GM15510 (cell line): ENCODE measurements around the gene RNASE13.

Source experiments
- POLR2A ChIP-seq: IDR thresholded peaks from 3 replicates; pipeline ENCODE4 v1.6.1; 2011; ENCODE audit warnings: borderline replicate concordance; ENCODE audit not compliant: insufficient read length; ENCODE audit errors: extremely low read depth

The RNASE13 gene

DNA sequence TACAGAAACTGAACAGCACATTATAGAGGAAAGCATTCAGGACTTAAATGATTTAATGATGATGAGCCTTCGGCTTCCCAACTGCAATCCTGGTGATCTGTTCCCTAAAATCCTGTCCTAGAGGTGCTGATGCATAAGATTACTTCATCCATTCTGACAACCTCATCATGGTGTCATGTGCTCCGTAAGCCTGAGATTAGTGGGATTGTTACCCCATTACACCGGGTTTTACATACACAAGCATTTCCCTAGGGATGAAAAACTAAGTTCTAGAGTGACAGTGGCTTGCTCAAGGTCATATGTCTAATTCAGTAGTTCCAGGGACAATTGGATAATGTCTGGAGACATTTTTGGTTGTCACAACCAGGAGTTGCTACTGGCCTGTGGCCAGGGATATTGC, 2.5 kb upstream of the RNASE13 start:
- TF ChIP-seq POLR2A, result no peak

DNA sequence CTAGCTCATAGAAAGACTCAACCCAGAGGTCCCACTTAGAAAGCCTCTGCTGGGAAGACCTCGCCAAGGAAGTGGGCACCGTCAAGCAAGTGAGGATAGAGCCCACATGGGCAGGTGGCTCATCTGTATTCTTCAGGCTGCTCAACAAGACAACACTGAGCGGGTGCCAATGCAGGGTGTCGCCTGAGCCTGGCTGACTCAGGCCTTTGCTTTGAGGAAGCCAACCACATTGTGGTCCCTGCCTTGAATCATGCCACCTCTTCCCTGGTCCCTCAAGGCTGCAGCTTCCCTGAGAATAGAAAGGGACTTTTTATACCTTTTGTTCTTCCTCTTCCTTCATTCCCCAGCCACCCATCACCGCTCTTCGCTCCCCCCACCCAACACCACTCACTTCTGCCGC, 2.1 kb upstream of the RNASE13 start:
- no peak for TF ChIP-seq POLR2A

DNA sequence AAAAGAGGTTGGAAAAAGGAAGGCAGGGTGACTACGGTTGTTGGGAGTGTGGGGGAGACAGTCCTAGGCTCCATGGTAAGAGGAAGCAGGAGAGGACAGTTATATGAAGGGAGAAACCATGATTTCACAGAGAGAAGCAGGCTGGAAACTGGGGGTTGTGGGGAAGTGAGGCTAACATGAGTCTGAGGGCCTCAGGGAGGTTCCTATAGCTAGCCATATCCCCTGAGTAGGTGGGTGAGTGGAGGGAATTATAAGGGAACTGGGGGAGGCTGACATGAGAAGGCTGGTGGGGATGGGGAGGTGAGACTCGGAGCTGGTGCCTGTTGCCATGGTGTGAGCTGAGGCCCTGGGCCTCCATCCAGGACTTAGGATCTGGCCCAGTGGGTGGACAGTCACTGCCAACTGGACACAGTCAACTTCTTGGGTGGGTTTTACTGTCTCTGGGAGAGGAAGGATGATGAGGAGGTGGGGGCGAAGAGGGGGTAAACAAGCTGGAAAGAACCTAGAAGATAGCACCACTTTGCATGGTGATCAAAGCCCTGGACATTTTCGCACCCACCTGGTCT, 1.4 kb downstream of the RNASE13 start:
- TF ChIP-seq POLR2A, result no peak

DNA sequence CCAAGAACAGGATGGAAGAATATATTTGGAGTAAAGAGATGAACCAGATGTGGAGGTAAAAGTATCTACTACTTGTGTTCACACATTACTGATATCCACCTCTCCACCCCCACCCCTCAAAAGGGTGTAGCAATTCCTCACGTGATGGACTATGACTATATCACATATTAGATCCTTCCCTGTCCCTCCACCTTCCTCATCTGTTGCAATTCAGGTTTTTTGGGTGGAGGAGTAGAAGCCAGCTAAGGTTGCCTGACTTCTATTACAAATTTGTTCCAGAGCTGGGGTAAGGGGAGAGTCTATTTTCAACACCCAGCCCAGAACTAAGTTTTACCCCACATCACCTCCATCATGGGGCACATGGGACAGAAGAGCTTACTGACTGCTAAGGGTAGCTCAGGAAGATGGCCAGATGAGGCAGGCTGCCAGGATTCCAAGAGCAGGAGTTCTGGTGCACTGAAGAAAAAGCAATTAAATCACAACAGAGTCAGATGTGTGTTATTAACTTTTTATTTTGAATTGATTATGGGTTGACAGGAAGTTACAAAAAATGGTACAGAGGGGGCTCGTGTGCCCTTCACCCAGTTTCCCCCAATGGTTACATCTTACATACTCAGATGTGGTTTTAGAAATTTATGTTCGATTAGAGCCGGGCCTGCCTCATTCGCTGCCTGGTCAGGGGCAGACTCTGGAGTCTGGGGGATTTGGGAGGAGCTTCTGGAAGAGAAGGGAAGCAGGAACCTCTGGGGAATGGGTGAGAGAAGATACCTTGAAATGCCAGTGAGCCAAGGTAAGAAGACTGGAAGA, 2.1 kb downstream of the RNASE13 start:
- no peak for TF ChIP-seq POLR2A

DNA sequence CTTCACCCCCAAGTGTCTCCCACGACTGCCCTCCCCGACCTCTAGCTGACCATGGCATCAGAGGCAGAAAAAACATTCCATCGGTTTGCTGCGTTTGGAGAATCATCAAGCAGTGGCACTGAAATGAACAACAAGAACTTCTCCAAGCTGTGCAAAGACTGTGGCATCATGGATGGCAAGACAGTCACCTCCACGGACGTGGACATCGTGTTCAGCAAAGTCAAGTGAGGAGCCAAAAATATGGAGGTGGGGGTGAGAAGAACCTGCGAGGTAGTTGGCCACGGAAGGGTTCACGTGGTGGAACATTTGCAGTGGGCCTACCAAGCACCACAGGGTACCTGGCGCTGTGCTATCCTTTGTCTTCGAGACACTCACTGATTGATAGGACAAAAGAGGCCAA, 4.1 kb downstream of the RNASE13 start:
- TF ChIP-seq POLR2A, result no peak

DNA sequence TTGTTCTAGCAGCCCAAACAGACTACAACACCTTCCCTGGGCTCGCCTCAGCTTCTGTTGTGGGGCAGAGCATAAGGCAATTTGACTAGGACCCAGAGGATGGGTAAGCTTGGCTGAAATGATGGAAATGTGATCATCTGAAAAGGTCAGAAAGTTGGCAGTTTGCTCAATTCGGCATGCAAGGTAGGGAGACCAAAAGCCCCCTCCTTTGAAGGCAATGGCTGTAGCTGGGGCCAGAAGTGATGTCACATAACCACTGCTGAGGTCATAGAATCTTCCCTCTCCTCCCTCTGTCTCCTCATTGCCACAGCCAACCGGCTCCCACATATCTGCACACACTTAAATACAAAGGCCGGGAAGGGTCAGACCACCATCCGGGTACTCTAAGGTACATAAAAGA, 4.7 kb downstream of the RNASE13 start, which contains the start of gene TPPP2:
Gene TPPP2, plus strand, starts transcription at position 301 of the 400 bp plus-strand sequence. CDS start 365 bp downstream, outside the sequence.
- TF ChIP-seq POLR2A, result no peak

DNA sequence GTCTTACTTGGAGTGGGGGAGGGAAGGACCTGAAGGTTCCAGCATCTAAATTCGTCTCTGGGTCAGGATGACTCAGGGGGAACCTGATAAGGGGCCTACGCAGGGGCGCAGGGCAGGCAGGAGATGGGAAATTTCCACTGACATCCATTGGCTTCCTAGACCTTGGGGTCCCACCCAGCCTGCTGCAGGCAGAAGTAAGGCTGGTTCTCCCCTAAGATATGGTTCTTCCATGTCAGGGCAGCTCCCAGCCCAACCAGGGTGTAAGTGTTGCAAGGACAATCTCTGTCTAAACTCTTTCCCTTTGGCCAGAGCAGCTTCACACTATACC, 7.7 kb downstream of the RNASE13 start:
- no peak for TF ChIP-seq POLR2A

DNA sequence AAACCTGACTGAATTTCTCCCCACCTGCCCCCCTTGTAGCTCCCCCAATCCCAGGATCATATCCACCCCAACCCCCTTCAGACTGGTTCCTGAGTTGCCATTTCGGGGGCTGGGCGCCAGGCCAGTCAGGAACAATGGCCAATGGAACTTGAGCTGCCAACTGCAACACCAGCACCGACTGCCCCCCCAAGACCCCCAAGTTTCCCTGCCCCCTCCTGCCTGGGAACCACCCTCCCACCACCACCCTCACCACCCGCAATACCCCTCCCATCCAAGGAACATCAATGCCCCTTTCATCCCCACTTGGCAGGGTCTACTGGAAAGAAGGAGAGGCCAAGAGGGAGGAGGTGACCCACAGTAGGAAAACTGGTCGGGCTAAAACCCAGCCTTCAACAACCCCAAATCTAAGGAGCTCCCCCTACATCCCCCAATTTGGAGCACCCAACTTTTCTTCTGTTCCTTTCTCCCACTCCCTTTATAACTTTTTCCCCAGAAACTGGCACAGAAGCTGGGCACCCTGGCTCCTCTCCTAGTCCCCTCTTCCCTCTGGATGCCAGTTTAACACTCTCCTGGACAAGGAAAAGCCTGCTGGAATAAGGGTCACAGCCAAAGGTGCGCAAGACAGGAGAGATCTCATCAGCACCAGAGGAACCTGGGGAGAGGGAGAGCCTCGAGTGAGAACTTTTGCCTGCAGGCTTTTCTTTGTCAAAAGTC, 8.2 kb downstream of the RNASE13 start:
- TF ChIP-seq POLR2A, result no peak

DNA sequence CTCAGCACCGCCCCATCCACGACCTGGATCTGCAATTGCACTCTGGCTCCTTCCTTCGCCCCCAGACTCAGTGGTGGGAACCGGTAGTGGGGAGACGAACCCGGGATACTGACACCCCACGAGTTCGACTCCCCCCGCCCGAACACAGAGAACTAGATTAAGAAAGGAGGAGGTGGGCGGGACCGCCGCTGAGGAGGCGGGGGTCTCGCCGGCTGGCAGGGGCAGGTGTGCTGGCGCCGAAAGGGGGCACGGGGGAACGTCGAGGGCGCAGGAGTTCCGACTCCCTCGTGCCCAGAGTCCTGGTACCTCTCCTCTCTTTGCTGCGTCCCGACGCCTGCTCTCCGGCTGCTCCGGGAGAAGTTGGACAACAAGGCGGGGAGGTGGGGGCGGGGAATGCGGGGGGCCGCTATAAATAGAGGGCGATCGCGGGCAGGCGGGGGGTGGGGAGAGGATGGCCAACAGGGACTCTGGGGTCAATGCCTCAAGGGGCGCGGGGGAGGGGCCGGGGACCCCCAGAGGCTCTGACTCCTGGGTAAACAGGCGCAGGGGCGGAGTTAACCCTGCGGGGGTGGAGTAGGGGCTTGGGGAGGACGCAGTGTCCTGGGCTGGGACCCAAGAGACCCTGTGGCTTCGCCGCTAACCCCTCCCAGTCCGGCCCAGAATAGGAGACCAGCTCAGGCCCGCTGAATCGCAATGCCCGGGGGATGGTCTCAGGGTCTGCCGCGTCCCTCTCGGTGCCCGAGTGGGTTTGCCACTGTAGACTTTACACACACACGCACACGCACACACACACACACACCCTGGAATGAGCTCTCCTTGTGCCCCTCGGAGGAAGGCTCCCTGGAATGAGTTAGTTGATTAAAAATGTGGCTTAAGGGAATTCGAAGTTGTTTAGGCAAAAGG, 9.0 kb downstream of the RNASE13 start:
- TF ChIP-seq POLR2A, result no peak

DNA sequence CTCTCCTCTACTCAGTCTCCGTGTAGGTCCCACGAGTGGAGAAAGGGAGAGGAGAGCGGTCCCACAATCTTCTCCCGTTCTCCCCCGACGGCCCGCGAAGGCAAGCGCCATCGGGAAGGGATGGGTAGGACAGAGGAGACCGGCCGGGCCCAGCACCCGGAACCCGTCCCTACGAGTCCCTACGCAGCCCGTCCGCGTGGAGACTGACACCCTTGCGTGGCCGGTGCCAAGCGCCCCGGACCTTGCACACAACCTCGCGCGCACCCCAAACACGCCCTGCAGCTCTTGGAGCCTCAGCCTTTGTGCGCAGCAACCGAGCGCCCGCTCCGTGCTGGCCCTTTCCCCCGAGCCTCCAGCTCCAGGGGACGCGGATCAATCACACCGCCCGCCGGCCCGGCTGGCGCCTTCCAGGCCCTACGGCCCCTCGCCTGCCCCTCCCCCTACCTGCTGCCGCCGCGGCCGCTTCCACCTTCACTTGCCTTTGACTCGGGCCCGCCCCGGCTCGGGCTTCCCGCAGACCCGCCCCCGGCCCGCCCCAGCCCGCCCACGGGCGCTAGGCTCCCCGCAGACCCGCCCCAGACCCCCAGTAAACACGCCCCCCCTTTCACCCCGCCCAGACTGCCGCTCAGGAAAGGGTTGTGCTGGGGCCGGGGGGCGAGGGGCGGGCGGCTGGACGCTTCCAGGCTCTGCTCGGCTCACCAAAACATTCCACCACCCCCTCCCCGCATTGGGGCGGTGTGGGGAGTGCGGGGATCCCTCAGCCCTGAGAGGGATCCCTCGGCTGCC, 9.8 kb downstream of the RNASE13 start, which contains the start of gene NDRG2:
Gene NDRG2, minus strand, starts transcription at position 477 of the 786 bp plus-strand sequence. CDS start 1,746 bp downstream, outside the sequence.
- no peak for TF ChIP-seq POLR2A

DNA sequence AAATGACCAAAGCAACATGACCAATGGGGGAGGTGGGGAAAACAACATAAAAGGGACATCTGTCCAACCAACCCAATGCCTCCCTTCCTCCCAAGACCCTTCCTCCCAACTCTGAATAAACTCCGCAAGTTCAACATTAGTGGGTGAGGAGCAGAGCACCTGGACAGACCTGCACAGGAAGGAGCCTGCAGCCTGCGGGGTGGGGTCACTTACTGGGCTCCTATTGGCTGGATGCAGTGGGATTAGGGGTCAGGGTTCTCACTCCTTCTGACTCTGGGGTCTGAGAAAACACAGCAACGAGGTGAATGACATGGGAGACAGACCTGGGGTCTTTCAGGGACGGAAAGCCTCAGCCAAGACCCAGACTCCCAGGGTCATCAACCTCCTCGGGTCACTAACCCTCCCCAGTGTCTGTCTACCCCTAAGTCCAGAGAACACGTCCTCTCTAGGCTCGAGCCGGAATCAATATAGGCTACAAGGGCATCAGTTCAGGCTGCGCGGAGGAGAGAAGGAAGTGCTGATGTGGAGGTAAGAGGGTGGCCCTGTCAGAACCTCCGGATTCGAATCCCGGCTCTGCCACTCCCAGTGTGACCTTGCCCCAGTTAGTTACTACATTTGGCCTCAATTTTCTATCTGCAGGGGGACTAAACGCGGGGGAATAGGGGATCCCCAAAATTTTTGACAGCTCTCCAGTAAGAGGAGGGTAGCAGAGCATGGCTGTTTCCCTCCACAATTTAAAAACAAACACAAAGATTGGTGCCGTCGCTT, 10.6 kb downstream of the RNASE13 start:
- no peak for TF ChIP-seq POLR2A

DNA sequence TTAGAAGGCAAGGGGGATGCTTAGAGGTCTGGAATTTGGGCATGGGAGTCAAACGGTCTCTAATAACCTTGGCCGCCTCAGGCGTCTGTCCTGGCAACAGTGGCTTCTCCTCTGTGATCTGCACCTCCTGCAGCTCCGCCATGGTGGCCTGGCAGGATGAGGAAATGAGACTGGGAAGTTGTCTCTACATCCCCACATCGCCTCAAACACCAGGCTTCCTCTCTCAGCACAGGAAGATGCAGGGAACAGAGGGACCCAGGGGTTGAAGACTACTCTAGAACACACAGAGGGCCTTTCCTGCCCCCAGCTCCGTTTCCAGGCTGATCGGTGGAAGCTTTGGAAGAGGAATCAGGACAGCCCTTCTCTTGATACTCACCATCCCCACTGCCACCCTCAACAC, 11.4 kb downstream of the RNASE13 start:
- TF ChIP-seq POLR2A, result no peak

DNA sequence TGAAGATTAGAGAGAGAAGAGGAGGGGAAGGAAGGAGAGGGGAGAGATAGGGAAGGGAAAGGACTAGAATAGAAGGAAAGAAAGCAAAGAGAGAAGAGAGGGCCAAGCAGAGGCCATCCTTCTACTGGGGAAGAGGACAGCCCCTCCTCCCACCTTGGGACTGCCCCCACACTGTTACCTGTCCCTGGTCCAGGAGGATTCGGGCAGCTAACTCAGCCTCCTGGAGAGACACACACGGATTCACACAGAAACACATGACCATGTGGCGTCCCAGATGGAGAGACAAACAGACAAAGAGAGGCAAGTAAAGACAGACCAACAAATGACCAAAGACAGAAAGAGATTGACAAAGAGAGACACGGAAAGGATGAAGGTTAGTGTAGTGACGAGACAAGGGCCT, 11.9 kb downstream of the RNASE13 start:
- TF ChIP-seq POLR2A, result no peak
